ENCODE data around the gene IST1. TPM values are rescaled to one million over a fixed set of nuclear protein-coding genes. Genes with fewer than 3 reads are reported as not detected.

IST1 gene
- total and polyA plus RNA-seq, 7 donors = 117 to 182 (median 166) TPM

DNA sequence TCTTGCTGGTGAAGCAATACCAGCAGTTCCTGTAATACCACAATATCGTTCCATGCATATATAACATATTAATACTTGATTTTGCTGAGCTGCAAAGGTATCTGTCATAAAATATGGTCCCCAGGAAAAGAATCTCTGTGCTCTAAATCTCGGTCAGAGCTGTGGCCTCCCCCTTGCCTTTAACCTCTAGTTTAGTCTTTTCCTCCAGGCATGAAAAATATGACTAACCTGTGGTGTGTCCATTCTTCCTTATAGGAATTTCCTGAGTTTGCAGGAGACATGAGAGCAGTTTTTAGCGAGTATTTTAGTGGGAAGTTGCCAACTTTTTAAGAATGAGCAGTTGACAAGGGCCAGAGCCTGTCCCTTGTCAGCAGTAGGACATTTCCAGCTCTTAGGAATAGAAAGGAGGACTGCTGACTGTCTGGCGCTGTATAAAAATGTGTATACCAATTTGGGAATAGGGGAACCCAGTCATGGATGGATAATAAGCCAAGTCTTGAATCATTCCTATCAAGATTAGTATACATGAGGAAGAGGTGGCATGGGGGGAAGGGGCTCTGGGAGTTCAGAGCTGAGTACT, 40.9 kb upstream of the IST1 start:
- Histone ChIP-seq H3K27ac (peak overlapping the region in 1 of 4 donors; percentile 28), H3K36me3 (peaks cover 6 to 42% (median 26%) of the 10 kb centered on the region in 4 donors), H3K27me3 (no peaks in the 10 kb centered on the region), H3K4me3 (no peak overlapping the region), H3K4me1 (peaks cover 0 to 35% (median 14%) of the 10 kb centered on the region in 4 donors), H3K9me3 (no peaks in the 10 kb centered on the region)
- intact Hi-C loops (cut with DNase I) = no loop called here
- TF ChIP-seq EP300 (IDR thresholded peaks at IDR 0.05) (no peak), POLR2AphosphoS5 (IDR thresholded peaks at IDR 0.05) (no peak), POLR2A (IDR thresholded peaks at IDR 0.05) (no peak)
- TF ChIP-seq, protein P1, sequence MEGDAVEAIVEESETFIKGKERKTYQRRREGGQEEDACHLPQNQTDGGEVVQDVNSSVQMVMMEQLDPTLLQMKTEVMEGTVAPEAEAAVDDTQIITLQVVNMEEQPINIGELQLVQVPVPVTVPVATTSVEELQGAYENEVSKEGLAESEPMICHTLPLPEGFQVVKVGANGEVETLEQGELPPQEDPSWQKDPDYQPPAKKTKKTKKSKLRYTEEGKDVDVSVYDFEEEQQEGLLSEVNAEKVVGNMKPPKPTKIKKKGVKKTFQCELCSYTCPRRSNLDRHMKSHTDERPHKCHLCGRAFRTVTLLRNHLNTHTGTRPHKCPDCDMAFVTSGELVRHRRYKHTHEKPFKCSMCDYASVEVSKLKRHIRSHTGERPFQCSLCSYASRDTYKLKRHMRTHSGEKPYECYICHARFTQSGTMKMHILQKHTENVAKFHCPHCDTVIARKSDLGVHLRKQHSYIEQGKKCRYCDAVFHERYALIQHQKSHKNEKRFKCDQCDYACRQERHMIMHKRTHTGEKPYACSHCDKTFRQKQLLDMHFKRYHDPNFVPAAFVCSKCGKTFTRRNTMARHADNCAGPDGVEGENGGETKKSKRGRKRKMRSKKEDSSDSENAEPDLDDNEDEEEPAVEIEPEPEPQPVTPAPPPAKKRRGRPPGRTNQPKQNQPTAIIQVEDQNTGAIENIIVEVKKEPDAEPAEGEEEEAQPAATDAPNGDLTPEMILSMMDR (IDR thresholded peaks at IDR 0.05) = no peak
- DNase-seq = no peak
- 90 to 92% methylated on average over 4 of the region's 4 CpGs for WGBS, 2 donors

DNA sequence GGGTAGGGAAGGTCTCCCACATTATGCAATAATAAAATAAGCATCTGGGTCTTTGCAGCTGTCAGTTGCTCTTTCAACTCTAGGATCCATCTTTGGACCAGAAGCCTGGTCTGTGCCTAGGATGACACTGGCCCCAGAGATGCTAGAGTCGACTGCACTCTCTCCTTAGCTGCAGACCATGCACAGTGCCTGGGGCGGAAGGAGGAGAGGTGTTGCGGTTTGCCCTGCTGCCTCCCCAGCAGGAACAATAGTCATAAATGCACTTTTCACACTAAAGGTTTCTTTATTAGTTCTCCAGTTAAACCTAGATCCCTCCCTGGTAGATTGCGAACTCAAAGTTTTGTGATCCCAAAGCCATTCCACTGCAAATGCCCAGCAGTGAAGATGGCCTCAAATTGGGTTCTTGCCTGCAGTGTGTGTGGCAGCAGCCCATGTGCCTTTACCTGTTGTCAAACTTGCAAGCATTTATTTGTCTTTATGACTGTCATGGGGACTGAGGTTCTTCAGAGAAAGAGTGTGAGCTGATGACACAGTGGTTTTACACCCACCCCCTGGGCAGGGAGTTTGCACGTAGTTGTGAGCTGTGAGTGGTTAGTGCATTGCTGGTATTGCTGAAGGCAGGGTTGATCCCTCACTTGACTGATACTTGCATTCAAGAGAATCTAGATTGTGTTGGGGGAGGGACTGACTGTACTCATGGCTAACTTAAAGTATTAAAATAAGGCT, 39.2 kb upstream of the IST1 start:
- Histone ChIP-seq H3K27ac (no peak overlapping the region), H3K36me3 (peaks cover 0 to 39% (median 17%) of the 10 kb centered on the region in 4 donors)
- DNase-seq = no peak

DNA sequence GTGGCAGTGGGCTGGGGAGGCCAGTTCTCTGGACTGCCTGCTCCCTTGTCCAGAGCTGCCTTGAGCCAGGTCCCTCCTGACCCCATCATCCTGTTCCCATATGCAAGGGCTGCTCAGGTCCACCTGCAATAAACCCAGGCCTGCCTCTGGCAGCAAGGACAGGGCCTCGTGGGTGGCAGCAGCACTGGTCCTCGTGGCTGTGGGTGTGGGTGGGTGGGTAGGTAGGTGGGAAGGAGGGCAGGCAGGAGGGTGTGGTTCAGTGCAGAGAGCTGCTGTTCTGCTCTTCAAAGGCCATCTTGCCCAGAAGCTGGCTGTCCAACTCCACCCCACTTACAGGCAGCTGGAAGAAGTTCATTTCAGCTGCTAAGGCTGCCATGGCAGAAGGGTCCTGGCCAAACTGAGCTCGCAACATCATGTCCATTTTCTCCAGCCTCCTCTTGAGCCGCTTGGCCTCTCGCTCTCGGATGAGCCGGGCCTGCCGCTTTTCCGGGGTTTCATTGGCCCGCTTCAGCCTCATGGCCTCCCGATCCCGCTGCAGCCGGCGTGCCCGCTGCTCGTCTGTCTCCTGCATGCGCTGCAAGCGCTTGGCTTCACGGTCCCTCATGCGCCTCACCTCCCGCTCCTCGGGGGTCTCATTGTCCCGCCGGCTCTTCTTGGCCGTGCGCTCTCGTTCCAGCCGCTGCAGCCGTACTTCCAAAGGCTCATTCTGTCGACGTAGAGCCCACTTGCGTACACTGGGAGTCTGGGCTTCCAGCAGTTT, 35.4 kb upstream of the IST1 start:
- Histone ChIP-seq H3K9me3 (no peaks in the 10 kb centered on the region), H3K4me1 (peaks cover 0 to 10% (median 5%) of the 10 kb centered on the region in 4 donors), H3K36me3 (peaks cover 2 to 62% (median 18%) of the 10 kb centered on the region in 4 donors), H3K27me3 (no peaks in the 10 kb centered on the region), H3K27ac (peak overlapping the region in 1 of 4 donors; percentile 41), H3K4me3 (no peak overlapping the region)
- peak; percentile 51 for DNase-seq
- TF ChIP-seq, protein P1 (IDR thresholded peaks at IDR 0.05) = no peak
- TF ChIP-seq POLR2AphosphoS5 (IDR thresholded peaks at IDR 0.05) (no peak), POLR2A (IDR thresholded peaks at IDR 0.05) (no peak), EP300 (IDR thresholded peaks at IDR 0.05) (no peak)
- WGBS, 2 donors = 94 to 95% methylated on average over 32 of the region's 32 CpGs
- intact Hi-C loops (cut with DNase I) = no loop called here

More for the DNA sequence above, 39.2 kb upstream of the IST1 start:
- TF ChIP-seq POLR2A (IDR thresholded peaks at IDR 0.05) = no peak
- TF ChIP-seq, protein P1 (IDR thresholded peaks at IDR 0.05) = no peak
- TF ChIP-seq EP300 (IDR thresholded peaks at IDR 0.05) = no peak
- no peak for TF ChIP-seq POLR2AphosphoS5 (IDR thresholded peaks at IDR 0.05)
- H3K9me3 ChIP-seq = no peaks in the 10 kb centered on the region
- 86 to 92% methylated on average over 5 of the region's 5 CpGs for WGBS, 2 donors
- H3K4me1 ChIP-seq = peaks cover 0 to 35% (median 14%) of the 10 kb centered on the region in 4 donors
- H3K27me3 ChIP-seq = no peaks in the 10 kb centered on the region
- intact Hi-C loops (cut with DNase I) = no loop called here
- H3K4me3 ChIP-seq = no peak overlapping the region

DNA sequence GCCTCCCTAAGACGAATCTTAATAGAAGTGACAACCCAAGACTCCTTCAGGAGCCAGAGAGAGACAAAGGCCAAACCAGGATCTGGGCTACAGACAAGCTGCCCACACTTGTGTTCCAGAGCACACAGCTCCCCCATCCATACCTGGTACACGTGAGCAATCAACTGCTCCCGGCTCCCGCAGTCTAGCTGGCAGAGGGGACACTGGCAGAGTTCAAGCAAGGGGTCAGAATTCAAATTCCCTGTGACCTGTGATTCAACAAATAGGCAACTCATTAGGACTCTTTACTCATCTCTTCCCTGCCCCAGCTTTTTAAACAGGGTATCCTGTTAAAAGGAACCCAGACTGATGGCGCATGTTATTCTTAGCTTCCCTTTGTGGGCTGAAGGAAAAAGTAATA, 31.3 kb upstream of the IST1 start:
- Histone ChIP-seq H3K36me3 (peaks cover 2 to 79% (median 25%) of the 10 kb centered on the region in 4 donors), H3K9me3 (no peaks in the 10 kb centered on the region), H3K4me3 (no peak overlapping the region), H3K4me1 (peaks cover 0 to 3% (median 1%) of the 10 kb centered on the region in 4 donors), H3K27me3 (no peaks in the 10 kb centered on the region), H3K27ac (no peak overlapping the region)
- WGBS, 2 donors = 97 to 98% methylated on average over 5 of the region's 5 CpGs
- intact Hi-C loops (cut with DNase I) = no loop called here
- TF ChIP-seq EP300 (IDR thresholded peaks at IDR 0.05) = no peak
- TF ChIP-seq, protein P1 (IDR thresholded peaks at IDR 0.05) = no peak
- no peak for TF ChIP-seq POLR2A (IDR thresholded peaks at IDR 0.05)
- TF ChIP-seq POLR2AphosphoS5 (IDR thresholded peaks at IDR 0.05) = no peak
- DNase-seq = no peak

All from sigmoid colon (tissue), 7 donors.